ENCODE data around the gene VPS26A. TPM values are rescaled to one million over a fixed set of nuclear protein-coding genes. Genes with fewer than 3 reads are reported as not detected.
"Not testable (repeated sequence)": the region's sequence is repeated elsewhere in the genome, so short reads cannot be mapped to it uniquely, and the experiment has no call there.

Gene VPS26A
- total RNA-seq, 4 donors from 2014 or later: 32.3 to 36.3 (median 34.0) TPM

DNA sequence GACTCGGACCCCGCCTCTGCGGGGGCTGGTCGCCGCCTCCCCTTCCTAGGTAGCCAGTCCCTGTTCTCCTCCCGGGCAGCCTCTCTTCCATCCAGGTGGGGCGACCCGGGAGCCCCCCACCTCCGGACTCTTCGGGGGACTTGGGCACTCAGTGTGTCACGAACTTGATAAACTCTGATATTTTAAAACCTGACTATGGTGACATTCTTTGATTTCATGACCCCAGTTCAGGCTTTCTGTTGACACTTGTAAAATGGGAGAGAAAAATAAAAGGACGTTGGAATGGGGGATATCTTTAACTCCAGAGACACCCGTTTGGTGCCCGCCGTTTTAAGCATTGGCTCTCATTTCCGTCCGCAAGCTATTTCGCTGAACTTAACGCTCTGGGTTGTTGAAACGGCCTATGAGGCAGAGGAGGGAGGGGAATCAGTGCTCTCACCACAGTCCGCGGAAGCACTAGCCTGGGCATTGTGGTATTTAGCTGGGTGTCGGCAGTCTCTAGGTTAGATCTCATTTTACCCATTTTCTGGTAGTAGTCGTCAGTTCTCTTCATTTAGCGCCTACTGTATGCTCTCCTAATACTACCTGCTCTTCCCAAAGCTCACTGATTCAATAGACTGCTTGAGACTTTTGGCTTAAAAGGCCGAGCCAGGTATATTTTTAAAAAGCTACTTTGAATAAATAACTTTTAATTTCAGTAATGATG is 738 bp downstream of the VPS26A start:
- WGBS, 2 donors: 1% methylated on average over 23 to 26 of the region's 26 CpGs
- peak overlapping the region; percentile 69 for H3K4me3 ChIP-seq (ENCODE audit: low read depth, poor library complexity, severe bottlenecking)
- no peak for TF ChIP-seq POLR2A (IDR thresholded peaks at IDR 0.05)
- TF ChIP-seq, protein P1, sequence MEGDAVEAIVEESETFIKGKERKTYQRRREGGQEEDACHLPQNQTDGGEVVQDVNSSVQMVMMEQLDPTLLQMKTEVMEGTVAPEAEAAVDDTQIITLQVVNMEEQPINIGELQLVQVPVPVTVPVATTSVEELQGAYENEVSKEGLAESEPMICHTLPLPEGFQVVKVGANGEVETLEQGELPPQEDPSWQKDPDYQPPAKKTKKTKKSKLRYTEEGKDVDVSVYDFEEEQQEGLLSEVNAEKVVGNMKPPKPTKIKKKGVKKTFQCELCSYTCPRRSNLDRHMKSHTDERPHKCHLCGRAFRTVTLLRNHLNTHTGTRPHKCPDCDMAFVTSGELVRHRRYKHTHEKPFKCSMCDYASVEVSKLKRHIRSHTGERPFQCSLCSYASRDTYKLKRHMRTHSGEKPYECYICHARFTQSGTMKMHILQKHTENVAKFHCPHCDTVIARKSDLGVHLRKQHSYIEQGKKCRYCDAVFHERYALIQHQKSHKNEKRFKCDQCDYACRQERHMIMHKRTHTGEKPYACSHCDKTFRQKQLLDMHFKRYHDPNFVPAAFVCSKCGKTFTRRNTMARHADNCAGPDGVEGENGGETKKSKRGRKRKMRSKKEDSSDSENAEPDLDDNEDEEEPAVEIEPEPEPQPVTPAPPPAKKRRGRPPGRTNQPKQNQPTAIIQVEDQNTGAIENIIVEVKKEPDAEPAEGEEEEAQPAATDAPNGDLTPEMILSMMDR (IDR thresholded peaks at IDR 0.05): no peak
- peak; percentile 36 to 88 for DNase-seq (ENCODE audit: low spot score in 2 of 2)
- intact Hi-C loops (cut with DNase I; ENCODE audit: low total_unique reads): no loop called here

DNA sequence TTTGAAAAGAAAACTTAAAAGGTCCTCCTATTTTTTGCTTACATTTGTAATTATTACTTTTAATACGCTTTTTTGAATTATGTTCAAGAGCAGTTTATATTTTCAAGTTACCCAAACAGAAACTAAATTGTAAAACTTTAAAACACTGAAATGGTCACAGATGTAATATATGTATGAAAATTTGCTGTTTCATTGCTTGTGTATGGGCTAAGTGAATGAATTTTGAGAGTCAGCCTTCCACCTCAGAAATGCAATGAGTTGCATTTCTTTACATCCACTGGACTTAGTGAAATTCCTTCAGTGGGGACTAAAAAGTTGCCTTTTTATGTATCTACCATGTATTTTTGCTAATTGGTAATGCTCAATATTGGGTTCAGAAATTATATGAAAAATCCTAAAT is 1.6 kb downstream of the VPS26A start:
- H3K4me3 ChIP-seq (ENCODE audit: low read depth, poor library complexity, severe bottlenecking): no peak overlapping the region
- 36 to 49% methylated on average over 1 of the region's 1 CpG for WGBS, 2 donors
- TF ChIP-seq POLR2A (IDR thresholded peaks at IDR 0.05): no peak
- TF ChIP-seq, protein P1 (IDR thresholded peaks at IDR 0.05): no peak
- intact Hi-C loops (cut with DNase I; ENCODE audit: low total_unique reads): no loop called here
- DNase-seq (ENCODE audit: low spot score in 2 of 2): no peak

DNA sequence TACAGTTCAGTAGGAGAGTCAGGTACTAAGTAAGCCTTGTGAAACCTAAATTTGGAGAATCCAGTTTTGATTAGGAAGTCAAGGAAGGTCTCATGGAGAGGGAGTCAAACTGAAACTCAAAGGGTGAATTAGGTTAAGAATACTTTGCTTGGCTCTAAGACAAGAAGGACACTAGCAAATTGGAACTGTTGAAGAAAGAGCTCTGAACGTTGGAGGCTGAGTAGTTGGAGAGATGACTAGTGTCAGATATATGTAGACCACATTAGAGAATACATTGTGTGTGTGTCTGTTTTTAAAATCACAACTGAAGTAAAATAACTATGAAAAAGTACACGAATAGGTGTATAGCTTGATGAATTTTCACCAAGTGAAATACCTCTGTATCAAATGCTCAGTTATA is 6.3 kb downstream of the VPS26A start:
- intact Hi-C loops (cut with DNase I; ENCODE audit: low total_unique reads): no loop called here
- no peak for DNase-seq (ENCODE audit: low spot score in 2 of 2)
- 42 to 46% methylated on average over 2 of the region's 2 CpGs for WGBS, 2 donors
- no peak overlapping the region for H3K4me3 ChIP-seq (ENCODE audit: low read depth, poor library complexity, severe bottlenecking)
- TF ChIP-seq POLR2A (IDR thresholded peaks at IDR 0.05): no peak
- TF ChIP-seq, protein P1 (IDR thresholded peaks at IDR 0.05): no peak

DNA sequence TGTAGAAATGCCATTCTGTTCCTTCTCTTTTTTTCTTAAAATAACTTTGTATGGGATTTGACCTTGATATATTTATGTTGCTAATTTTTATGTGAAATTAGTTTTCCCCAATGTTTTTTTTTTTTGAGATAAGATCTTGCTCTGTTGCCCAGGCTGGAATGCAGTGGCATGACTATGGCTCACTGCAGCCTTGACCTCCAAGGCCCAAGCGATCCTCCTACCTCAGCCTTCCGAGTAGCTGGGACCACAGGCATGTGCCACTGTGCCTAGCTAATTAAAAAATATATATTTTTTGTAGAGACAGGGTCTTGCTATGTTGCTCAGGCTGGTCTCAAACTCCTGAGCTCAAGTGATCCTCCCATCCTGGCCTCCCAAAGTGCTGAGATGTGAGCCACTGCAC is 16.0 kb downstream of the VPS26A start:
- TF ChIP-seq POLR2A (IDR thresholded peaks at IDR 0.05): no peak
- TF ChIP-seq, protein P1 (IDR thresholded peaks at IDR 0.05): no peak
- intact Hi-C loops (cut with DNase I; ENCODE audit: low total_unique reads): no loop called here
- H3K4me3 ChIP-seq (ENCODE audit: low read depth, poor library complexity, severe bottlenecking): no peak overlapping the region
- no peak for DNase-seq (ENCODE audit: low spot score in 2 of 2)
- WGBS, 2 donors: 95 to 98% methylated on average over 2 of the region's 2 CpGs

DNA sequence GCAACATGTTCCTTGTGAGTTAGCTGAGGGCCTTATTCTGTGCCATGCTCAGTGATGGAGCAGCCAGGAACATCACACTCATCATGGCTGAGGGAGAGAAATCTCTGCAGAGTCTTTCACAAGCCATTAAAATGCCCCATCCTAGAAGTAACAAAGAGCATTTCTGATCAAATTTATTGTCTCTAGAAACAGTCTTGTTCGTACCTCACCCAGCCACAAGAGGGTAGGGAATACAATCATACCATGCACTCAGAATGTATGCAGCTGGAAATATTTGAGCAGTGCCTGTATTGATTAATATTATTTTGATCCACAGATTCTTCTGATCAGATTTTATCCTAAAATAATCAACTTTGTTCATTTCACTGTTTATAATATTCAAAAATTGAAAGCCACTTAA is 17.3 kb downstream of the VPS26A start:
- intact Hi-C loops (cut with DNase I; ENCODE audit: low total_unique reads): no loop called here
- no peak overlapping the region for H3K4me3 ChIP-seq (ENCODE audit: low read depth, poor library complexity, severe bottlenecking)
- no peak for DNase-seq (ENCODE audit: low spot score in 2 of 2)
- no peak for TF ChIP-seq POLR2A (IDR thresholded peaks at IDR 0.05)
- TF ChIP-seq, protein P1 (IDR thresholded peaks at IDR 0.05): no peak
- WGBS, 2 donors: 79 to 84% methylated on average over 1 of the region's 1 CpG

DNA sequence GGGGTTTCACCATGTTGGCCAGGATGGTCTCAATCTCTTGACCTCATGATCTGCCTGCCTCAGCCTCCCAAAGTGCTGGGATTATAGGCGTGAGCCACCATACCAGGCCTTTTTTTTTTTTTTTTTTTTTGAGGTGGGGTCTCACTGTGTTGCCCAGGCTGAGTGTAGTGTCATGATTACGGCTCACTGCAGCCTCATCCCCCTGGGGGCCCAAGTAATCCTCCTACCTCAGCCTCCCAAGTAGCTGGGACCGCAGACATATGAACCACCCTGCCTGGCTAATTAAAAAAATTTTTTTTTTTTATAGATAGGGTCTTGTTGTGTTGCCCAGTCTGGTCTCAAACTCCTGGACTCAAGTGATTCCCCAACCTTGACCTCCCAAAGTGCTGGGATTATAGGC is 18.1 kb downstream of the VPS26A start:
- WGBS, 2 donors: 95 to 97% methylated on average over 3 of the region's 3 CpGs
- intact Hi-C loops (cut with DNase I; ENCODE audit: low total_unique reads); DNase-seq (ENCODE audit: low spot score in 2 of 2); H3K4me3 ChIP-seq (ENCODE audit: low read depth, poor library complexity, severe bottlenecking): not testable (repeated sequence)
